Ishikawa (cell line): Measurements from ENCODE around the gene ARF6.

Experiments used
- CEBPB ChIP-seq: IDR thresholded peaks from 2 replicates; pipeline ENCODE4 v1.6.1; 2012
- CREB1 ChIP-seq: IDR thresholded peaks from 2 replicates; pipeline ENCODE4 v1.6.1; 2012; ENCODE audit warnings: low read depth
- EGR1 ChIP-seq: IDR thresholded peaks from 2 replicates; pipeline ENCODE4 v1.6.1; 2012
- EP300 ChIP-seq: IDR thresholded peaks from 2 replicates; pipeline ENCODE4 v1.6.1; 2012; ENCODE audit warnings: borderline replicate concordance
- FOXM1 ChIP-seq: IDR thresholded peaks from 2 replicates; pipeline ENCODE4 v1.6.1; 2012; ENCODE audit warnings: low read depth, borderline replicate concordance
- MAX ChIP-seq: IDR thresholded peaks from 2 replicates; pipeline ENCODE4 v1.6.1; 2012
- NFIC ChIP-seq: IDR thresholded peaks from 2 replicates; pipeline ENCODE4 v1.6.1; 2012
- RAD21 ChIP-seq: IDR thresholded peaks from 2 replicates; pipeline ENCODE4 v1.6.1; 2012; ENCODE audit warnings: low read depth
- REST ChIP-seq: IDR thresholded peaks from 2 replicates; pipeline ENCODE4 v1.6.1; 2012; ENCODE audit warnings: low read depth, mild to moderate bottlenecking
- TAF1 ChIP-seq: IDR thresholded peaks from 2 replicates; pipeline ENCODE4 v1.6.1; 2012; ENCODE audit warnings: low read depth, mild to moderate bottlenecking
- TCF12 ChIP-seq: IDR thresholded peaks from 2 replicates; pipeline ENCODE4 v1.6.1; 2012; ENCODE audit warnings: low read depth
- TEAD4 ChIP-seq: IDR thresholded peaks from 2 replicates; pipeline ENCODE4 v1.6.1; 2012
- YY1 ChIP-seq: IDR thresholded peaks from 2 replicates; pipeline ENCODE4 v1.6.1; 2012; ENCODE audit warnings: low read depth
- ZBTB7A ChIP-seq: IDR thresholded peaks from 2 replicates; pipeline ENCODE4 v1.6.1; 2012; ENCODE audit warnings: low read depth
- TF ChIP-seq, protein P1 (sequence below): IDR thresholded peaks from 2 replicates; pipeline ENCODE4 v1.6.1; 2012

Gene ARF6

DNA sequence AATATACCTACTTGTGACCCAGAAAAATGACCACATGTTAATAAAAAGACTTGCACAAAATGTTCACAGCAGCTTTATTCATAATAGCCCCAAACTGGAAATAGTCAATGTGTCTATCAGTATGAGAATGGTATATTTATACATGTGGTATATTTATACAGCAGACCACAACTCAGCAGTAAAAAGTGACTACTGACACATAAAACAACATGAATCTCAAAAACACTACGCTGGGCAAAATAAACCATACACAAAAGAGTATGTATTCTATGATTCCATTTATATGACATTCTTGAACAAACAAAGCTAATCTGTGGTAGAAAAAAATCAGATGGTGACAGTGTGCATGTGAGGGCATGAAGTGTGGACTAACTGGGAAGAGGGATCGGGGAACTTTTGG lies 35.1 kb downstream of the ARF6 start:
- TF ChIP-seq, protein P1, sequence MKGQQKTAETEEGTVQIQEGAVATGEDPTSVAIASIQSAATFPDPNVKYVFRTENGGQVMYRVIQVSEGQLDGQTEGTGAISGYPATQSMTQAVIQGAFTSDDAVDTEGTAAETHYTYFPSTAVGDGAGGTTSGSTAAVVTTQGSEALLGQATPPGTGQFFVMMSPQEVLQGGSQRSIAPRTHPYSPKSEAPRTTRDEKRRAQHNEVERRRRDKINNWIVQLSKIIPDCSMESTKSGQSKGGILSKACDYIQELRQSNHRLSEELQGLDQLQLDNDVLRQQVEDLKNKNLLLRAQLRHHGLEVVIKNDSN, result no peak
- no peak for TF ChIP-seq TAF1
- no peak for TF ChIP-seq CREB1
- no peak for TF ChIP-seq EP300
- TF ChIP-seq TEAD4, result no peak
- TF ChIP-seq REST, result no peak
- no peak for TF ChIP-seq FOXM1
- no peak for TF ChIP-seq CEBPB

DNA sequence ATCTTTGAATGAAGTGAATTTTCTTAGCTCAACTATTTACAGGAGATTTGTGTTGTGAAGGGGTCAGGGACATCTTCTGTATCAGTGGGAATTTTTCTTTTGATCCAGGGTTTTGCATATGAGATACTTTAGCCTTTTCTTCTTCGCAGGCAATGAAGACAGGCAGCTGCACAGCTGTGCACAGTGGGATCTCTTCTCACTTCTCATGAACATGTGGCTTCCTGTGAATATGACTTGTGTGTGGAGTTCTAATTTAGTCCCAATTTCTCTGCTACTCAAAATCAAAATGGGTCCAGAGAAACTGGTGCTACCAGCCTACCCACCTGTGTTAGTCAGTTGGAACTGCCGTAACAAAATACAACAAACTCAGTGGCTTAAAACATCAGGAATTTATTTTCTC lies 37.8 kb downstream of the ARF6 start:
- no peak for TF ChIP-seq EGR1
- TF ChIP-seq YY1, result no peak
- no peak for TF ChIP-seq RAD21
- no peak for TF ChIP-seq REST
- no peak for TF ChIP-seq MAX
- no peak for TF ChIP-seq CEBPB
- TF ChIP-seq EP300, result no peak
- TF ChIP-seq, protein P1, result no peak
- no peak for TF ChIP-seq TAF1
- no peak for TF ChIP-seq TCF12
- TF ChIP-seq CREB1, result no peak

- TF ChIP-seq YY1, result no peak
- no peak for TF ChIP-seq RAD21
- TF ChIP-seq TEAD4, result no peak
- TF ChIP-seq, protein P1, result no peak
- no peak for TF ChIP-seq MAX
- no peak for TF ChIP-seq TCF12
- no peak for TF ChIP-seq ZBTB7A
- no peak for TF ChIP-seq FOXM1
These were observed 38.6 kb downstream of the ARF6 start for GRCh38 chr14:49931523-49931922.

DNA sequence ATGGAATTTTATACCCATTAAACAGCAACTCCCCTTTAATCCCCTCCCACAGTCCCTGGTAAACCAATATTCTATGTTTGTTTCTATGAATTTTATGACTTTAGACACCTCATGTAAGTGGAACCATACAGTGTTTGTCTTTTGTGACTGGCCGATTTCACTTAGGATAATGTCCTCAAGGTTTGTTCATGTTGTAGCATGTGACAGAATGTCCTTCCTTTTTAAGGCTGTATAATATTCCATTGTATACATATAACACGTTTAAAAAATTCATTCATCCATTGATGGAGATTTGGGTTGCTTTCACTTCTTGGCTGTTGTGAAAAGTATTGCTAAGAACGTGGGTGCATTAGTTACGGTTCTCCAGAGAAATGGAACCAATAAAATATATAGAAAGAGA lies 40.2 kb downstream of the ARF6 start:
- no peak for TF ChIP-seq TEAD4
- TF ChIP-seq FOXM1, result no peak
- TF ChIP-seq, protein P1, result no peak
- no peak for TF ChIP-seq TAF1
- TF ChIP-seq NFIC, result no peak
- TF ChIP-seq YY1, result no peak
- no peak for TF ChIP-seq TCF12
- TF ChIP-seq REST, result no peak
- no peak for TF ChIP-seq RAD21
- TF ChIP-seq EGR1, result no peak
- no peak for TF ChIP-seq MAX
- TF ChIP-seq EP300, result no peak
- TF ChIP-seq CREB1, result no peak
- no peak for TF ChIP-seq CEBPB
- TF ChIP-seq ZBTB7A, result no peak
